HS-27A (cell line): ENCODE measurements around the gene TTC23L.

Experiments
- DNase-seq: peaks from one replicate; pipeline ENCODE4 v3.0.0-alpha.2; 2012; ENCODE audit warnings: low read depth, missing footprints

TTC23L gene

DNA sequence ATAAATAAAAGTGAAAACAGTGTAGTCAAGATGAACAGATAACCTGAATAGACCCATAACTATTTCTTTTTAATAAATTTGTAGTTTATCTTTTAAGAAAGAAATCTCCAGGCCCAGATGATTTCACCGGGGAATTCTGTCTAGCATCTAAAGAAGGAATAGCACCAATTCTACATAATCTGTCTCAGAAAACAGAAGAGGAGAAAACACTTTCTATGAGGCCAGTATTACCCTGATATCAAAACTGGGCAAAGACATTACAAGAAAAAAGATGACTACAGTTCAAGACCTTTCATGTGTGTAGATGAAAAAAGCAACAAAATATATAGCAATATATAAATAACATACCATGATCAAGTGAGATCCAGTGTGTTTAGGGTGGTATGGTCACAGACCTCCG, 31.4 kb downstream of the TTC23L start:
- DNase-seq = no peak

DNA sequence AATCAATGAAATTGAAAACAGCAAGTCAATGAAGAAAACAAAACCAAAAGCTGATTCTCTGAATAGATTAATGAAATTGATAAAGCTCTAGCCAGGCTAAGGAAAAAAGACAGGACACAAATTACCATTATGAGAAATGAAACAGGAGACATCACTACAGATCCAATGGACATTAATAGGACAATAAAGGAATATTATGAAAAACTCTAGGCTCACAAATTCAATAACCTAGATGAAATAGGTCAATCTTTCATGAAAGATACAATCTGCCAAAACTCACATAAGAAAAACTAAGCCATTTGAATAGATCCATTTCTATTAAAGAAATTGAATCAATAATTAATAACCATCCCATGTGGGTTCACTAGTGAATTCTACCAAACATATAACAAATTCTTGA, 37.3 kb downstream of the TTC23L start:
- no peak for DNase-seq

DNA sequence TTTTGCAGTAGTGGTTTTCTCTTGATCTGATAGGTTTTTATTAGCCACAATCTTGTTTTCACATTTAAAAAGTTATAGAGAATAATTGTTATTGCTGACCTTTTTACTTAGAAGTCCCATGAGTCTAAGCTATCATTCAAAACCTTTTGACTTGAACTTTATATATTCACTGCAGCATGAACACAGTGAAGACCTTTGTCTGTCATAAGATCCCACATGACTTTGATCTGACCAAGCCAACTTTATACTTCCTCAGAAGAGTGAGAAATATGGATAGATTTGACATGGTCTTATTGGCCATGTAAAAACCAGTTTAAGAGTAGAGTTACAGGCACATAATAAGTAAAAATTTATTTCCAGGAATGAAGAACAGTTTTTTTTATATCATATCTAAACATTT, 42.3 kb downstream of the TTC23L start:
- no peak for DNase-seq

DNA sequence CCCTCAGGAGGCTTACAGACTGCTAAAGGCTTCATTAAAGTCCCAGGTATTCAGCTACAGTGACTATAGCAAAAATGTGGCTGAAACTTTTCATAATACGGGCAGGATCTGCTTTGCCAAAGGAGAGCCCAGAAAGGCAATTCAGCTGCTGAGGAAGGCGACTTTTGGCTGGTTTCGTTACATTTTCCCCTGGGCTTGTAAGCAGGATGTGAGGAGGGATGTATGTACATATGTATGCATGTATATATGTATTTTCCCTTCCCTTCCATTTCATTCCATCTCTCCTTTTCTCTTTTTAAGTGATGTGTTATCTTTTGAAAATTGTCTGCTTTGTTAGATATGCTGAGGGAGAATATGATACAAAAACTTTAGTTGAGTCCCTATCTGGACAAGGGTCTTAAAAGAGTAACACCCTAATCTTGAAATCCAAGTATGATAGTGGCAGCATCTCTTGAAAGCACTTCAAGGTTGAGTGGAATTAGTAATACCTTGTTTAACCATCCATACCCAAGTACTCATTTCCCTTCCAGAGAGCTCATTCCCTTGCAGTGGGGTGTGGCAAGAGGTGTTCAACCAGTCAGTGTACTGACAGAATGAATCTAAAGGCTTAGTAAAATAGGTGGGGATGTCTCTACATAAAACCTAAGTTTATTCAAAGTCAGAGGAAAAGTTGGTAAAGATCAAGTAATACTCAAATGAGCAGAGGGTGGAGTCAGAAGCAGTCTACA, 47.6 kb downstream of the TTC23L start:
- DNase-seq = no peak

DNA sequence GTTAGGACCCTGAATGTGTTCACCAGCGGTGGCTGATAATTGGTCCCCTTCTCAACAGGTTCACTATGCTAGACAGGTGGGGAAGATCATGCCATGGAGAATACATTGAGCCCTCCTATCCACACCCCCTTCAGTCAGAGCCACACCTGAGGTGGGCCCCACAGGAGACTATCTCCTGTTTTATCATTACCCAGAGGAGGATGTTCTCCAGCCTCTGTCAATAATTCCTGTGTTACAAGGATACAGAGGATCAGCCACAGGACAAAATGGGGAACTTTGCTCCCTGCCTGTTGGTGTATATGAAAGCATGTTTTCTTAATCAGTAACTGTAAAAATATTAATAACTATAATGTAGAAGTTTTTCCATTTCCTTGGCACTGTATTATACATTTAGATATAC, 50.4 kb downstream of the TTC23L start:
- DNase-seq = no peak

DNA sequence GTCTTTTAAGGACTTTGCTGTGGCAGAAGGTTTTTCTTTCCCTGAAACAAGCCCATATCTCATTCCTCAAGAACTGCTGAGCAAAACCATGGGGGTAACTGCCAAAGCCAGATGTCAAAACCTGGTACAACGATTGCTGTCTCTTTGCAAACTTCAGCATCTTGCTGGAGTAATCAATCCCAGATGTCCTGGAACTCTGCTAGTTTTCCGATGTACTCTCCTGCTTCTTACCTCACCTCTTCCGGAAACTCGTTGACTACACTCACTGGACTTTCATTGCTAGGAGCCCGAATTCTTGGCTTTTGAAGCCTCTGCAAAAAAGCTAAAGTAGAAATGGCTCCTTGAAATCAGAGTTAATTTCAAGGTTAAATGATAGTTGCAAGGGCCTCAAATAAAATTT, 53.0 kb downstream of the TTC23L start:
- no peak for DNase-seq

DNA sequence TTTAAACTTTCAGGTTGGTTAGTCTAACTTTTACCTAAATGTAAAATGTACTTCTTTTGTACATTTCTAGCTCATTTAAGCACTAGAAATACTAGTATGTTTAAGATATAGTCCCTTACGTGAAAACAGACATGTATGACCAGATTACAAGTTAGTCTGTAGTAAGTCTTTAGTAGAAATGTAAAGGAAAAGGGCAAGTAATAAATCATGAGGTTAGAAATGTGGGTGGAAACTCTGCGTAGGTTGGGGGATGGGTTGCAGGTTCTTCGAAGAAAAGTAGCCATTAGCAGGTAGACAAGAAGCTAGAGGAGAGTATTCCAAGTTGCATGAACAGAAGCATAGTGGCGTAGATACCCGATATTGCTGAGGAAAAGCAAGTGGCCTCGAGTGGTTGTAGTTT, 53.5 kb downstream of the TTC23L start:
- no peak for DNase-seq

DNA sequence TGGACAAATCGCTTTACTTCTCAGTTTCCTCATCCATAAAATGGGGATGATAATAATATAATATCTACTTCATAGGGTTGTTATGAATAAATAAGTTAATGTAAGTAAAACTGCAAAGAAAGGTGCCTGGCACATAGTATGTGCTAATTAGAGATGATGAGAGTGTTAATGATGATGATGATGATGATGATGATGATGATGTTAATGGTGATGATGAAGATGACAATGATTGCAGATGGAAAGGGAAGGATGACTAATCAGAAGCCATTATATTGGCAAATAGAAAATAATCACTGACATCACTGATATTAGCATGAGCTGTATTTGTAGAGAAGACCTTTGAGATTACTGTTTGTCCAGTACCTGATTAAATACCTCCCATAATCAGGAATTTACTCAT, 55.8 kb downstream of the TTC23L start:
- no peak for DNase-seq

DNA sequence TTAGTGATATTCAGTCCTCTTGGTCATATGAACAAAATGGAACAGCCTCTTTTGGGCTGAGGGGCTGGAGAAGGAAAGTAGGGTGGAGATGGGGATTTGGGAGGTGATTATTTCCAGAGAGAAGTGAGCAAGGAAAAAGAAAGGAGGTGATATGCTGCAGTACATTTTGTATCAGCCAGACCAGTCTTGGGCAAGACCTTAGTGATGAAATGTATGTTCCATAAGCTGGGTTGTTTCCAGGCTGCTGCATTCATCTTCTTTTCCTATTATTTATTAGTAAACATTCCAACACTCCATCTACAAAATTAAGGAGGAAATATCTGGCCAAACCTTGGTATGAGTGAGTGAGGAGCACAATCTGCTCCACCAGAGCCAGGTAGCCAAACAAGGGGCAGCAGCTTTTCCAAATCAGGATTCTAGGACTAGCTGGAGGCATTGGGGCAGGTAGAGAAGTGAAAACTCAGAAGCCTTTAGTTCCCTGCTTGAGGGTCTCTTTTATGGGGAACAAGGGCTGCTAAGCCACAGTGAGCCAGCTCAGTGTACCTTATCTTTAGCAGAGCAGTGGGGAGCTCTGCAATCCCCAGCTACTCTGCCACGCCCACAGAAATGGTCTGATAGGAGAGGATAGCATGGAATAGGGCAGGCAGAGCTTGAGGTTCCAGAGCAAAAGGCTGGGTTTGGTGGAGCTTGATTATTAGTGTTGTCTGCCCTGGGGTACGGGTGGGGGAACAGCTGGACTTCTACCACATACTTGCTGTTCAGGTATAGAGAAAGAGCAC, 56.9 kb downstream of the TTC23L start:
- DNase-seq = no peak

DNA sequence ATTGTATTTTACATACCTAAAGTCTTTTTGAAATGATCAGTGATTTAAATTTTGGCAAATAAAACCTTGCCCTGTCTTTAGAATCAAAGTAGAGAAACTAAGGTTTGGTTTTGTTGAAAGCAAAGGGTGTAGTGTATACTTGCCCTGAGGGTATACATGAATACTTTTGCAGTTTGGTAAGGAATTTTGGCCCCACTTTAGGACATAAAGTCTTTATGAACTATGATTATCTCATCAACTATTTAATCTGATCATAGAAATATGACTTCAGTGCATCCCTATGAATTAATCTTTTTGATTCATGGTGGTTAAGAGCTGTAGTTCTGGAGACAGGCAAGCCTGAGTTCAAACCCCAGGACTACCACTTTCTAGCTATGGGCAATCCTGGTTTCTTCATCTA, 58.7 kb downstream of the TTC23L start:
- no peak for DNase-seq

DNA sequence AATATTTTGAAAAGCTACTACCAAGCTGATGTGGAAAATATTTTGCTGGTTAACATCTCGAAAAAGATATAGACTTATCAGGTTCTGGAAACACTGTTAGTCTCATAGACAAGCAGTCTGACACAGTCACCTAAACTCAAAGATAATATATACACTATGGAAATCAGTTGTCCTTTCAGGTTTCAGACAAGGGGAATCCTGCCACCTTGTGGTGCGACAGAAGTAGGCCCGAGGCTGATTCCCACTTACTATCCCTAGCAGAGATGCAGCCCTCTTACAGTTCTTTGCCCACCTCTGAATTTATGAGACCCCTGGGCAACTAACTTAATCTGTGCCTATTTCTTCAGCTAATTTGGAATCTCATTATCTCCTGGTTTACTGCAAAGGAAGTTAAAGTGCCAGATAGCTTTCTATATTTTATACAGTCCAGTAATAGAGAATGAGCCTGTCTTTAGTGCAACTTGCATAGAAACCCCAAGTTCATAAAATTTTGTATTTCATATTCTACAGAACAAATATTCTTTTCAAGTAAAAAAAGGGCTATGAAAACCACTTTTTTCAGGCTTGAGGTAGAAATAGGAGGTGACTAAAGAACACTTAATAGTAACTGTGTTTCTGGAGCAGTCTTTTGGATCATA, 59.4 kb downstream of the TTC23L start:
- peak; percentile 31 for DNase-seq

DNA sequence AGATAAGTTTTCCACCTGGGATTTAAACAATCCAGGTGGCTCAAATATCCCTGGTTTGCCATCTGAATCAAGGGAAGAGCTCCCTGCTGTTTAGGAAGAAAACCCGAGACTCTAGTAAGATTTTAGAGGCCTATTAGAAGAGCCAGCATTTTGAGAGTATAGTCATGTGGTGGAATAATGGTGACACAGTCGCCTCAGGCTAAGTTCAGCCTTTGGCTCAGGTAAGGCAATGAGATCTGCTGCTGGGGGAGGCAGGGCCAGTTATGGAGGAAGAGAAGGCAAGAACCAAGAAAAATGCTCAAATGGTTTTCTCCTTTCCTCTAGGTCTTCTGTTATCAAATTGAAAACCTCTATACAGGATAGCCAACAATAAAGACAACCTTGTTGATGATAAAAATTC, 60.1 kb downstream of the TTC23L start:
- no peak for DNase-seq

DNA sequence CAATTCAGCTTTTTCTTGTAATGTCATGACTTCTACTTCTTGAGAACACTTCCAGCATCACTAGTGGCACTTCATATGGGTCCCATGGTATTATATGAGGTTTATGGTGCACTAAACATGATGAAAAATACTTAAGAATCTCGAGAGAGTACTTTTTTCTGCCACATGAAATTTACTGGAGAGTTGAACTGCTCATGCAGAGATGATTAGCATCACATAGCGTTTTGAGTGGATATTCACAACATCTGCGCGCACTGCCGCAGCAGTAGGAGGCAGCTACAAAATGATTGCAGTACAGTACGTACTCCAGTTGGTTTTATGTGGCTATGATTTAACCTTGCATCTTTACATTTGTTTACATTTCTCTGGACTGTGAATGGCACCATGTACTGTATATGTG, 61.7 kb downstream of the TTC23L start:
- DNase-seq = no peak

DNA sequence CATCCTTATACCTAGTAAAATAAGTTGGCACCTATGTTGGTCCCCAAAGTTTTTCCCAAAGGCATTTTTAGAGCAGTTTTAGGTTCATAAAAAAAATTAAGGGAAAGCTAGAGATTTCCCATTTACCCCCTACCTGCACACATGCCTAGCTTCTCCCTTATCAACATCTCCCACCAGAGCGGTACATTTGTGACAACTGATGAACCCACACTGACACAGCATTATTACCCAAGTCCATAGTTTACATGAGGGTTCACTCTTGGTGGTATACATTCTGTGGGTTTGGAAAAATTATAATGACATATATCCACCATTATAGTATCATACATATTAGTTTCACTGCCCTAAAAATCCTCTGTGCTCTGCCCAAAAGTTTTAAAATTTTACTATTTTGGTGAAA, 64.3 kb downstream of the TTC23L start:
- DNase-seq = no peak

DNA sequence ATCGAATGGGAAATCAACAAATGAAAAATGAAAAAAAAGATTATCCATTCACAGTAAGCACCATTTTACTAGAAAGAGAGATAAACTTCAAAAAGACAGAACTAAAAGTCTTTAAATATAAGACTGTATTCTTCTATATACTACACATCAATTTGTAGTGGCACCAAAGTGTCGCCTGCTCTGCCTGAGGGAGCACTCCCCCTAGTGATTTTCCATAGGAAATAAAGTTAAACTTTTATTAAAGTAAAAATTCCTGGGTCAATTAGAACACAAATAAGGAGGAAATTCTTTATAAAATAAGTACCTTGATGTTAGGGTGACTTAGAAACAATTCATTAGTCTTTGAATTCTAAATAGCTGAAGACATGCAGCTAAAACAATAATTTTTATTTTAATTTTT, 66.6 kb downstream of the TTC23L start:
- no peak for DNase-seq

DNA sequence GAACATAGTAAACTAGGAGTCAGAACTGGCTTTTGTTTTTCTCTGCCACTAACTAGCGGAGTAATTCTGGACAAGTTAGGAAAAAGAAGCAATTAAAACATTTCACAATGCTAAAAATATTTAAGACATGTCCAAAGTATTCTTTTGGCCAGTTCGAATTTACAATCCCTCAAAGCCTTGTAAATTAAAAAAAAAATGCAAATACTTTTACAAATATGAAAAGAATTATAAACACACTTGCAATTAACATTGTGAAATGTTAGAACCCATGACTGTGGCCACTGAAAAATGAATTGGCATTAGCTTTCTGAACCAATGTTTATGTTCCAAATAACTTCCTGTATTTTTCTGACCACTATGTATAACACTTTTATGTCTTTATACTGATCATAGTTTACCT, 74.1 kb downstream of the TTC23L start:
- no peak for DNase-seq

DNA sequence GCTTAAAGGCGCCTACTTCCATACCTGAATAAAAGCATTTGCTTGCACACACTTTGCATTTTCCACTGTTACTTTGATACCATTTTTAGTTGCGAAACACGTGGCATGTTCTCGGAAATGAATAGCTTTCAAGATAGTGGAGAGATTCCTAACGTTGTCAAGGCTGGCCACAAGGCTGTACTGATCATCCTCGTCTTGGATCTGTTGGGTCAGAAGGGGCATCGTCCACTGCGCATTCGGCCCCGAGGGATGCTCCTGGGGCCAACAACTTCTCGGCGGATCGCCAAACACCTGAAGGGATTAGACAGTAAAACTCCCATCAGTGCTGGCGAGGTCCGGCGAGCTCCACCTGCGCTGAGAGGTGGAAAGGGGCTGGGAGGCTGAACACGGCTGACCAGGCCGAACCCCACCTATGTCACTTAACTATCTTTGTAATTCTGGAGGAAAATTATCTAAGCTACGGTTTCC, 75.7 kb downstream of the TTC23L start:
- peak; percentile 14 for DNase-seq

DNA sequence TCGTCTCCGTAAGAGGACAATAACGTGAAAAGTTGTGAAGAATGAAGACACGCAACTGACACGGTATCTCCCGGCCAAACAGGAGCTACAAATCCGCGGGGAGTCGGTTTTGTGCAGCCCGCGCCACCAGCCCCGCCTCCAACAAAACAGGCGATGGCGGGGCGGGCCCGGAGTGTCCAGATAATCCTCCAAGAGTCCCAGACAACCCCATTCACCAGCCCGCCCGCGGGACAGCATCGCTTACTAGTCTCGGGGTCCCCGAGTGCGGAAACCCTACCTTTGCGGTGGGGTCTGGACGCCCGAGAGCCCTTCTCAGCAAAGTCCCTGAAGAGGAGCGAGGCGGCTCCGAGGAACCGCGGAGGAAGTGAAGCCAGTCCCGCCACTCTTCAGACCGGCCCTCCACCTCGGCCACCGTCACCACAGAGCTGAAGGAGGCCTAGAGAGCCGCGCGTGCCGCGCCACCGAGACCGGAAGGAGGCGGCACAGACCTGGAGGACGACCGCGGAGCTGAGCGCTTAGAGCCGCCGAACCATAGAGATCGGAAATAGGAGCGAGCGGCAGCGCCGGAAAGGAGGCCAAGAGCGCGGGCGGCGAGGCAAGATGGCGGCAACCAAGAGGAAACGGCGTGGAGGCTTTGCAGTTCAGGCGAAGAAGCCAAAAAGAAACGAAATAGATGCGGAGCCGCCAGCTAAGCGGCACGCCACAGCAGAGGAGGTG, 76.3 kb downstream of the TTC23L start, which contains the start of the genes BRIX1 and RAD1:
BRIX1 (plus strand) TSS at position 573 of the 717 bp plus-strand sequence; CDS start at position 601, 28 bp downstream.
RAD1 (minus strand) TSS at position 366 of the 717 bp plus-strand sequence. CDS start 612 bp downstream, outside the sequence.
- peak; percentile 92 for DNase-seq

DNA sequence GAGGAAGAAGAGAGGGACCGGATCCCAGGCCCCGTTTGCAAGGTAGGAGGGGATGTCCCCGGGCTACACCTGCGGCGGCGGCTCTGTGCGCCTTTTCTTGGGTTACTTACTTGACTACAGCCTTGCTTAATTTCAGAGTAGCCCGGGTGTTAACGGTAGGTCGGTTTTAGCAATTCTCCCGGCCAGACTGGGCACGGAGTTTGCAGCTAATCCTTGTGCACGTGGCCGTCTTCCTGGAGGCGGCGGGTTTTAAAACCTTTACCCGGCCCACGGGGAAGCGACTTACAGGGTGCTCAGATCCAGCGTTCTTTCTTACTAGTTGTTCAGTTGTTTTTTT, 76.9 kb downstream of the TTC23L start:
- no peak for DNase-seq

DNA sequence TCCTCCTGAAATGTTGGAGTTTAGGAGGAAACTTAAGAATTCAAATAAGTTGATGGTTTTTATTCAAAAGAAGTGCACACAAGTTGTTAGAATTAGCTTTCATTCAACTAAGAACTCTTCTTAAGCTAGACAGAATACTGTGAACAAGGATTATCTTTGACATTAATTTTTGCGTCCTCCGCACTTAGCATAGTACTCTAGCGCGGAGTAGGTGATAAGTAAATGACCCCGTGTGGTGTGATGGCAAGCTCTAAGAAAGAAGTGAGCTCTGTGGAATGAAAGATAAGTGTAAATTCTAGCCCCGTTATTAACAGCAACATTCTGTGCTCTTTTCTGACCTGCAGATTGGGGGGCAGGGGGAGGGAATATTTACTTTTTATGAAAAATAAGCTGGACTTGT, 77.6 kb downstream of the TTC23L start:
- no peak for DNase-seq

DNA sequence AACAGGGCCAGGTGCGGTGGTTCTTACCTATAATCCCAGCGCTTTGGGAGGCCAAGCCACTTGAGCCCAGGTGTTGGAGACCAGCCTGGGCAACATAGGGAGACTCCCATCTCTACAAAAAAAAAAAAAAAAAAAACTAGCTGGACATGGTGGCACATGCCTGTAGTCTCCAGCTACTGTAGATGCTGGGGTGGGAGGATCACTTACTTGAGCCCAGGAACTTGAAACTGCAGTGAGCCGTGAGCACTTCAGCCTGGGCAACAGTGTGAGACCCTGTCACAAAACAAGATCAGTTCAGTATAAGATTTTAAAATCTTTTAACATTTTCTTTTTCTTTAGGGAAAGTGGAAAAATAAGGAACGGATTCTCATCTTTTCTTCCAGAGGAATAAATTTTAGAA, 79.1 kb downstream of the TTC23L start:
- DNase-seq = no peak

DNA sequence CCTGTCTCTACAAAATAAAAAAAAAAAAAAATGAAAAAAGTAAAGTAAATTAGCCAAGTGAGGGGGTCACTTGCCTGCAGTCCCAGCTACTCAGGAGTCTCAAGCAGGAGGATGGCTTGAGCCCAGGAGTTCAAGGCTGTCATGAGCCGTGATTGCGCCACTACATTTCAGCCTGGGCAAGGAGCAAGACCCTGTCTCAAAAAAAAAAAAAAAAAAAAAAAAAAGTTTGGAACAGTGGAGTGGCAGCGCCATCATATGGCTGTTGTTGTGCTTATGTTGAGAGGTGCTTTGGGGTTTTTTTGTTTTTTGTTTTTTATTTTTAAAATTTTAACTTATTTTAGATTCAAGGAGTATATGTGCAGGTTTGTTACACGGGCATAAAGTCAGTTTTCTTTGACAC, 80.1 kb downstream of the TTC23L start:
- DNase-seq = no peak
